IMR-90 (cell line): ENCODE data around the gene GLI1. TPM values are rescaled to one million over a fixed set of nuclear protein-coding genes. Genes with fewer than 3 reads are reported as not detected.
A peak's percentile ranks its signal among the peaks of the same experiment; 100 is the strongest.

ENCODE experiments used
- ATAC-seq: fragments of 200-7000 bp; cut with Tn5 transposase; 2 replicates; pipeline ENCODE4 v1.9.1; 2020; ENCODE audit warnings: low read depth, mild to moderate bottlenecking, moderate library complexity
- BruUV-seq: library from RNA; stranded (reverse); fragments of 400-500 nt; replicated peaks from 2 replicates; lab custom pipeline; 2021; lab: Mats Ljungman, UMichigan
- CTCF ChIA-PET: fragments of 300-600 bp; formaldehyde crosslinking; extraction: SDS; loops from one replicate; lab custom pipeline; 2021; ENCODE audit warnings: antibody characterized with exemption; lab: Yijun Ruan, JAX
- POLR2A ChIA-PET: fragments of 300-600 bp; sonication (Branson Sonifier 250); formaldehyde crosslinking; loops from one replicate; lab custom pipeline; 2022; ENCODE audit warnings: antibody characterized with exemption; ENCODE audit not compliant: unreplicated experiment; lab: Charles Lee
- DNase-seq: peaks from one replicate; pipeline ENCODE4 v3.0.0; 2013
- H2AFZ ChIP-seq: replicated peaks from 2 replicates; pipeline ENCODE3; 2013; ENCODE audit warnings: low read length, mild to moderate bottlenecking; ENCODE audit not compliant: poor library complexity
- H2AK5ac ChIP-seq: 2 replicates; pipeline ENCODE4 v1.6.1; 2013; ENCODE audit warnings: low read depth, low read length, inconsistent platforms
- H2AK9ac ChIP-seq: replicated peaks from 2 replicates; pipeline ENCODE3; 2013; ENCODE audit warnings: mild to moderate bottlenecking, low read depth, low read length, moderate library complexity; ENCODE audit not compliant: poor library complexity
- H2BK120ac ChIP-seq: 2 replicates; pipeline ENCODE4 v1.6.1; 2013; ENCODE audit warnings: low read depth, low read length, inconsistent platforms
- H2BK15ac ChIP-seq: 3 replicates; pipeline ENCODE4 v1.6.1; 2013; ENCODE audit warnings: low read depth, low read length, inconsistent platforms
- H2BK20ac ChIP-seq: 2 replicates; pipeline ENCODE4 v1.6.1; 2013; ENCODE audit warnings: low read depth, mild to moderate bottlenecking, inconsistent platforms, low read length, moderate library complexity
- H2BK5ac ChIP-seq: 2 replicates; pipeline ENCODE4 v1.6.1; 2013; ENCODE audit warnings: mild to moderate bottlenecking, low read depth, low read length, inconsistent platforms; ENCODE audit not compliant: poor library complexity, severe bottlenecking
- H3K14ac ChIP-seq: replicated peaks from 2 replicates; pipeline ENCODE4 v1.6.1; 2013; ENCODE audit warnings: low read depth, low read length, inconsistent platforms
- H3K18ac ChIP-seq: 2 replicates; pipeline ENCODE4 v1.6.1; 2013; ENCODE audit warnings: low read depth, low read length, control low read depth
- H3K23ac ChIP-seq: 2 replicates; pipeline ENCODE4 v1.6.1; 2013; ENCODE audit warnings: low read depth, low read length, inconsistent platforms
- H3K27ac ChIP-seq: 2 replicates; pipeline ENCODE4 v1.5.1; 2013; ENCODE audit warnings: mild to moderate bottlenecking, control low read depth, low read length; ENCODE audit not compliant: insufficient read depth
- H3K27me3 ChIP-seq: 2 replicates; pipeline ENCODE4 v1.6.1; 2013; ENCODE audit warnings: low read length; ENCODE audit not compliant: control insufficient read depth, insufficient read depth
- H3K36me3 ChIP-seq: 2 replicates; pipeline ENCODE4 v1.6.1; 2013; ENCODE audit warnings: low read length, mixed read lengths; ENCODE audit not compliant: control insufficient read depth, insufficient read depth
- H3K4ac ChIP-seq: 2 replicates; pipeline ENCODE4 v1.6.1; 2013; ENCODE audit warnings: low read depth, low read length, inconsistent platforms
- H3K4me1 ChIP-seq: 2 replicates; pipeline ENCODE4 v1.6.1; 2013; ENCODE audit warnings: low read length, mixed read lengths; ENCODE audit not compliant: control insufficient read depth, insufficient read depth
- H3K4me2 ChIP-seq: 2 replicates; pipeline ENCODE4 v1.6.1; 2013; ENCODE audit warnings: low read depth, mild to moderate bottlenecking, control low read depth, low read length, moderate library complexity
- H3K4me3 ChIP-seq: 2 replicates; pipeline ENCODE4 v1.5.1; 2013; ENCODE audit warnings: low read depth, mild to moderate bottlenecking, control low read depth, low read length, moderate library complexity; ENCODE audit not compliant: insufficient read depth
- H3K56ac ChIP-seq: 2 replicates; pipeline ENCODE4 v1.6.1; 2013; ENCODE audit warnings: low read length, inconsistent platforms; ENCODE audit not compliant: insufficient read depth; ENCODE audit errors: extremely low read depth
- H3K79me1 ChIP-seq, 2 experiments: 2 replicates each; pipeline ENCODE4 v1.6.1; 2013; ENCODE audit warnings: low read length in 2 of 2, inconsistent platforms in 1 of 2, low read depth in 1 of 2
- H3K9ac ChIP-seq: 2 replicates; pipeline ENCODE4 v1.6.1; 2013; ENCODE audit warnings: low read depth, low read length, control low read depth
- H3K9me1 ChIP-seq: 2 replicates; pipeline ENCODE4 v1.6.1; 2013; ENCODE audit warnings: low read length, inconsistent platforms; ENCODE audit not compliant: insufficient read depth
- H3K9me3 ChIP-seq: 2 replicates; pipeline ENCODE4 v1.6.1; 2013; ENCODE audit warnings: low read length; ENCODE audit not compliant: control insufficient read depth, insufficient read depth
- H4K20me1 ChIP-seq: 2 replicates; pipeline ENCODE4 v1.6.1; 2013; ENCODE audit warnings: low read length, inconsistent platforms; ENCODE audit not compliant: insufficient read depth
- H4K5ac ChIP-seq: 2 replicates; pipeline ENCODE4 v1.6.1; 2013; ENCODE audit warnings: mild to moderate bottlenecking, low read depth, low read length, control low read depth
- H4K8ac ChIP-seq, 2 experiments: 2 replicates each; pipeline ENCODE4 v1.6.1; 2013; ENCODE audit warnings: low read depth in 2 of 2, low read length in 2 of 2, control low read depth in 1 of 2, inconsistent platforms in 1 of 2
- H4K91ac ChIP-seq: 2 replicates; pipeline ENCODE4 v1.6.1; 2013; ENCODE audit warnings: low read depth, low read length, inconsistent platforms; ENCODE audit not compliant: insufficient read depth
- BHLHE40 ChIP-seq: fragments of 150-350 bp; IDR thresholded peaks from 2 replicates; pipeline ENCODE4 v1.6.1; 2016; ENCODE audit warnings: mild to moderate bottlenecking, low read depth, low read length
- CEBPB ChIP-seq: IDR thresholded peaks from 2 replicates; pipeline ENCODE4 v1.6.1; 2012; ENCODE audit warnings: low read depth, low read length, improper control_type of control experiment
- CHD1 ChIP-seq: IDR thresholded peaks from 2 replicates; pipeline ENCODE4 v1.6.1; 2012; ENCODE audit warnings: low read depth, low read length, improper control_type of control experiment
- CTCF ChIP-seq: conservative IDR thresholded peaks from 2 replicates; pipeline ENCODE4 v1.5.1; 2012; ENCODE audit warnings: mild to moderate bottlenecking, low read depth, low read length, improper control_type of control experiment
- ELK1 ChIP-seq: fragments of 150-350 bp; IDR thresholded peaks from 2 replicates; pipeline ENCODE4 v1.6.1; 2016; ENCODE audit warnings: low read depth, mild to moderate bottlenecking, low read length, moderate library complexity, borderline replicate concordance
- FOS ChIP-seq: fragments of 150-350 bp; IDR thresholded peaks from 2 replicates; pipeline ENCODE4 v1.6.1; 2016; ENCODE audit warnings: low read depth, low read length
- MAFK ChIP-seq: IDR thresholded peaks from 2 replicates; pipeline ENCODE4 v1.6.1; 2012; ENCODE audit warnings: low read depth, low read length, improper control_type of control experiment
- MAZ ChIP-seq: IDR thresholded peaks from 2 replicates; pipeline ENCODE4 v1.6.1; 2012; ENCODE audit warnings: low read depth, mild to moderate bottlenecking, low read length, improper control_type of control experiment, moderate library complexity, borderline replicate concordance
- MXI1 ChIP-seq: IDR thresholded peaks from 2 replicates; pipeline ENCODE4 v1.6.1; 2012; ENCODE audit warnings: low read depth, mild to moderate bottlenecking, low read length, moderate library complexity, borderline replicate concordance
- NFE2L2 ChIP-seq: fragments of 150-350 bp; IDR thresholded peaks from 2 replicates; pipeline ENCODE4 v1.6.1; 2016; ENCODE audit warnings: low read depth, mild to moderate bottlenecking, low read length
- POLR2A ChIP-seq: IDR thresholded peaks from 2 replicates; pipeline ENCODE4 v1.6.1; 2012; ENCODE audit warnings: mild to moderate bottlenecking, low read depth, low read length
- RAD21 ChIP-seq: IDR thresholded peaks from 2 replicates; pipeline ENCODE4 v1.6.1; 2012; ENCODE audit warnings: low read length, improper control_type of control experiment
- RCOR1 ChIP-seq: IDR thresholded peaks from 2 replicates; pipeline ENCODE4 v1.6.1; 2012; ENCODE audit warnings: mild to moderate bottlenecking, low read length, improper control_type of control experiment; ENCODE audit not compliant: insufficient replicate concordance
- RFX5 ChIP-seq: IDR thresholded peaks from 2 replicates; pipeline ENCODE4 v1.8.0; 2012; ENCODE audit warnings: low read depth, mild to moderate bottlenecking, low read length, moderate library complexity
- SMC3 ChIP-seq: fragments of 150-350 bp; IDR thresholded peaks from 2 replicates; pipeline ENCODE4 v1.6.1; 2016; ENCODE audit warnings: low read depth, mild to moderate bottlenecking, antibody characterized with exemption, low read length, moderate library complexity
- USF2 ChIP-seq: fragments of 150-350 bp; IDR thresholded peaks from 2 replicates; pipeline ENCODE4 v1.6.1; 2017; ENCODE audit warnings: mild to moderate bottlenecking, antibody characterized with exemption, low read length, low read depth
- WGBS, 2 experiments: methylation state at CpG; one replicate each; pipeline versions ENCODE4 v1.1.5 to v1.1.7; 2013; ENCODE audit warnings: missing lambda C conversion rate in 2 of 2; ENCODE audit not compliant: insufficient read length in 1 of 2; ENCODE audit errors: extremely low coverage in 2 of 2; 5-methylcytosine and 5-hydroxymethylcytosine counted together
- dilution Hi-C: fragments of 300-500 bp; cut with HindIII; formaldehyde crosslinking; loops from one replicate; pipeline ENCODE4 v1.14.3; 2018; ENCODE audit warnings: low sequenced_read_pairs; ENCODE audit not compliant: unreplicated experiment
- in situ Hi-C: fragments of 300-500 bp; cut with MboI; formaldehyde crosslinking; loops from 3 replicates; pipeline ENCODE4 v1.14.3; 2019; ENCODE audit warnings: low sequenced_read_pairs, inconsistent platforms, mixed read lengths
- intact Hi-C: fragments of 100-400 bp; cut with micrococcal nuclease; formaldehyde crosslinking; loops from 2 replicates; pipeline ENCODE4 v1.10.0; 2022
- polyA plus RNA-seq, 3 experiments: library from polyadenylated mRNA; depleted of rRNA; stranded (reverse); fragments of >200 nt; gene quantifications; 2 replicates each; pipeline ENCODE4 v1.2.3, GENCODE V29; 2012; ENCODE audit warnings: low replicate concordance in 1 of 3
- total RNA-seq: library from RNA; depleted of rRNA; stranded (reverse); fragments of >200 nt; gene quantifications from 2 replicates; pipeline ENCODE4 v1.2.3, GENCODE V29; 2012

GLI1 gene
- total and polyA plus RNA-seq, 2 of the 4 experiments (the other 2 are of a cell fraction): 1.3 to 3.8 TPM

DNA sequence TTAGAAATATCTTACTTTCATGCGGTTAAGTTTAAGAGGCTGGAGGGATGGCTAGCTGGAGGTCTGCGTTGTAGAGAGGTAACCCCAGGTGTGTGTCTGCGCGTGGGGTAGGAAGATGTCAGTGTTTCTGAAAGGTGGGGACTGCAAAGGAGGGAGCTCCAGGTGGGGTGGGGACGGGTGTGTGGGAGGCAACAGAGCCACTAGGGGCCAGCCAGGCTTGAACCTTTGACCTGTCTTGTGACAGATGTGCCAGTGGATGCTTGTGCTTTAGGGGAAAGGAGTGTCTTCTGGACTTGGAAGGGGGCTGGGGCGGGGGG, 841 bp downstream of the GLI1 start:
- 0% methylated on average over 4 of the region's 6 CpGs; no CpG with 5 or more reads in 1 of the 2 experiments for WGBS, 2 experiments
- H2AK9ac ChIP-seq: peak overlapping the region; percentile 87
- H4K5ac ChIP-seq: no peak overlapping the region
- peaks cover 6% of the 10 kb centered on the region for H3K9me1 ChIP-seq
- peak overlapping the region; percentile 20; the same call in 1 of the 2 replicates for H3K4ac ChIP-seq
- POLR2A ChIA-PET: no interaction called here
- H2BK5ac ChIP-seq: no peak overlapping the region
- H3K18ac ChIP-seq: no peak overlapping the region
- H3K4me2 ChIP-seq: peak overlapping the region; percentile 64
- H3K36me3 ChIP-seq: no peaks in the 10 kb centered on the region
- no peak overlapping the region for H2AK5ac ChIP-seq
- dilution Hi-C loops: no loop called here
- in situ Hi-C loops: no loop called here
- no peak overlapping the region for H3K27ac ChIP-seq
- no peak for DNase-seq
- no peak overlapping the region for H2BK15ac ChIP-seq
- CTCF ChIA-PET: no interaction called here
- no TSS peak for BruUV-seq
- H2AFZ ChIP-seq: peak overlapping the region; percentile 0
- peak overlapping the region in 1 of 2 experiments; percentile 40; a peak in 1 of 4 replicates for H4K8ac ChIP-seq
- peaks cover 0 to 6% of the 10 kb centered on the region in 2 experiments; a peak in 1 of 4 replicates for H3K79me1 ChIP-seq
- H2BK120ac ChIP-seq: no peak overlapping the region
- H3K4me3 ChIP-seq: peak overlapping the region; percentile 9; the same call in 1 of the 2 replicates
- no peak for TF ChIP-seq BHLHE40
- TF ChIP-seq FOS: no peak
- no peak for TF ChIP-seq USF2
- no peak for TF ChIP-seq MAZ
- TF ChIP-seq CTCF: no peak
- no peak for TF ChIP-seq MXI1
- no peak for TF ChIP-seq SMC3
- no peak for TF ChIP-seq NFE2L2
- no peak for TF ChIP-seq CHD1
- no peak for TF ChIP-seq ELK1
- no peak for TF ChIP-seq MAFK
- no peak for TF ChIP-seq POLR2A
- no peak for TF ChIP-seq RAD21
- no peak for TF ChIP-seq CEBPB
- TF ChIP-seq RFX5: no peak
- TF ChIP-seq RCOR1: no peak
- H3K4me1 ChIP-seq: peaks cover 16% of the 10 kb centered on the region
- no peak overlapping the region for H3K9ac ChIP-seq
- H3K14ac ChIP-seq: no peak overlapping the region
- ATAC-seq: no peak
- H4K20me1 ChIP-seq: no peaks in the 10 kb centered on the region
- H3K23ac ChIP-seq: peak overlapping the region; percentile 12; the same call in 1 of the 2 replicates
- no peaks in the 10 kb centered on the region for H3K9me3 ChIP-seq
- H2BK20ac ChIP-seq: no peak overlapping the region
- H3K27me3 ChIP-seq: no peaks in the 10 kb centered on the region
- no peak overlapping the region for H4K91ac ChIP-seq
- no peak overlapping the region for H3K56ac ChIP-seq
- intact Hi-C loops: loop anchor here (5.0 kb wide), 1 partner anchor 162 kb away; no protein-coding TSS in a partner anchor
